MM.1S (cell line): ENCODE results near the gene EXOC2.

Source experiments
- DNase-seq: peaks from one replicate; pipeline ENCODE4 v3.0.0-alpha.2; 2015
- H2AFZ ChIP-seq: fragments of 300-600 bp; sonication (generic); 2 replicates; pipeline ENCODE4 v1.6.0; 2016; ENCODE audit warnings: antibody characterized with exemption, low read length
- H3F3A ChIP-seq: fragments of 300-600 bp; sonication (generic); 2 replicates; pipeline ENCODE4 v1.6.1; 2016; ENCODE audit warnings: mild to moderate bottlenecking, antibody characterized with exemption, low read length, moderate library complexity, mixed read lengths; ENCODE audit not compliant: insufficient read depth
- H3K27ac ChIP-seq: fragments of 300-600 bp; sonication (generic); 2 replicates; pipeline ENCODE4 v1.5.1; 2016; ENCODE audit warnings: mild to moderate bottlenecking, low read length
- H3K27me3 ChIP-seq: fragments of 300-600 bp; sonication (generic); replicated peaks from 2 replicates; pipeline ENCODE4 v1.6.0; 2016; ENCODE audit warnings: low read length; ENCODE audit not compliant: insufficient read depth
- H3K36me3 ChIP-seq: fragments of 300-600 bp; sonication (generic); replicated peaks from 2 replicates; pipeline ENCODE4 v1.6.1; 2016; ENCODE audit warnings: mild to moderate bottlenecking, low read length, mixed read lengths; ENCODE audit not compliant: insufficient read depth
- H3K4me1 ChIP-seq: fragments of 300-600 bp; sonication (generic); 2 replicates; pipeline ENCODE4 v1.6.1; 2016; ENCODE audit warnings: low read length, mixed read lengths
- H3K4me2 ChIP-seq: fragments of 300-600 bp; sonication (generic); 2 replicates; pipeline ENCODE4 v1.6.0; 2016; ENCODE audit warnings: low read depth, low read length
- H3K4me3 ChIP-seq: fragments of 300-600 bp; sonication (generic); 2 replicates; pipeline ENCODE4 v1.5.1; 2016; ENCODE audit warnings: low read length, mixed read lengths
- H3K79me2 ChIP-seq: fragments of 300-600 bp; sonication (generic); 2 replicates; pipeline ENCODE4 v1.6.1; 2016; ENCODE audit warnings: mixed run types, low read length, mixed read lengths
- H3K9ac ChIP-seq: fragments of 300-600 bp; sonication (generic); 2 replicates; pipeline ENCODE4 v1.6.1; 2016; ENCODE audit warnings: low read length, mixed read lengths
- H3K9me2 ChIP-seq: fragments of 300-600 bp; sonication (generic); replicated peaks from 2 replicates; pipeline ENCODE4 v1.6.1; 2016; ENCODE audit warnings: mild to moderate bottlenecking, low read length, mixed read lengths; ENCODE audit not compliant: insufficient read depth
- H3K9me3 ChIP-seq: fragments of 300-600 bp; sonication (generic); replicated peaks from 2 replicates; pipeline ENCODE4 v1.6.1; 2016; ENCODE audit warnings: mild to moderate bottlenecking, low read length, mixed read lengths; ENCODE audit not compliant: insufficient read depth
- H4K20me1 ChIP-seq: fragments of 300-600 bp; sonication (generic); 2 replicates; pipeline ENCODE4 v1.6.1; 2016; ENCODE audit warnings: mild to moderate bottlenecking, low read length, moderate library complexity, mixed read lengths; ENCODE audit not compliant: insufficient read depth
- CTCF ChIP-seq: fragments of 300-600 bp; sonication (generic); IDR thresholded peaks from 2 replicates; pipeline ENCODE4 v1.5.1; 2016; ENCODE audit warnings: antibody characterized with exemption, low read length, mixed read lengths
- EZH2 ChIP-seq: fragments of 300-600 bp; sonication (generic); optimal IDR thresholded peaks from 2 replicates; pipeline ENCODE3; 2017; ENCODE audit warnings: low read depth, mild to moderate bottlenecking, antibody characterized with exemption, low read length, mixed read lengths
- EZH2phosphoT487 ChIP-seq: fragments of 300-600 bp; sonication (generic); IDR thresholded peaks from 2 replicates; pipeline ENCODE4 v1.6.1; 2018; ENCODE audit warnings: antibody characterized with exemption, low read length

The EXOC2 gene

DNA sequence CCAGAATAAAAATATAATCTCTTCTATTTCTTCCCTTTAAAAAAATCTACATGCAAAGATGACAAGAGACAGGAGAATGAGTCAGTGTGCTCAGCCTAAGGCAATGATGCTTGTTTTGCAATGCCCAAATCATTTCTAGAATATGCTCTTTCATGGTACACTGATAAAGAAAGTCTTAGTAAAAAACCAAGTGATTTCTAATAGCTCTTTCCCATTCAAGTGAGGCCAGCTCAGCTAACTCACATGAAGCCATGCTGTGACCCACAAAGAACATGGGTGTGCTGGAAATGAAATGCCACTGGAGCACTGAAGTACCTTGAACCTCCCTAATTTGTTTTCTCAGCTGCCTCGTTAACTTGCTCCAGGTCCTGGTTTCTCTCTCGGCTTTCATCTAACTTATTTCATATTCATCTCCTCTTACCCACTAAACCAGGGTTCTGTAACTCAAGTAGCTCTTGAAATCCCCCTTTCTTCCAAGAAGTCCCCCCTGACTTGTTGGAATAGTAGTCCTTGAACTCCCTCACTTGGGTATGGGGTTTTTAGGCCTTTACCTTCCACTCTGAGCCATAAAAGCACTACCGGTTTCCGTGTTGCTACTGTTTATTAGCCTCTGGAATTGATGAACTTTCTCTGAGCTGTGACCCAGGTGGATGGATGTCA is 208.7 kb downstream of the EXOC2 start:
- H3K9me3 ChIP-seq: no peaks in the 10 kb centered on the region

GRCh38 chr6:475314-475713 is 217.6 kb downstream of the EXOC2 start:
- Histone ChIP-seq H3K27ac (no peak overlapping the region), H3K27me3 (no peaks in the 10 kb centered on the region), H3K4me1 (0 out of 2 replicates have a peak, but pooled peaks cover 11% of the 10 kb centered on the region), H3K36me3 (no peaks in the 10 kb centered on the region), H2AFZ (no peak overlapping the region), H3F3A (no peaks in the 10 kb centered on the region), H3K79me2 (no peaks in the 10 kb centered on the region), H3K9me2 (no peaks in the 10 kb centered on the region), H3K9ac (no peak overlapping the region), H4K20me1 (no peaks in the 10 kb centered on the region), H3K4me3 (0 out of 2 replicates have a peak overlapping the region, but pooled peaks have one; percentile 18), H3K4me2 (peak overlapping the region; percentile 54; the same call in 1 of the 2 replicates), H3K9me3 (no peaks in the 10 kb centered on the region)
- no peak for TF ChIP-seq EZH2phosphoT487
- TF ChIP-seq CTCF: no peak
- no peak for TF ChIP-seq EZH2
- DNase-seq: no peak

More for the DNA sequence above, 208.7 kb downstream of the EXOC2 start:
- no peaks in the 10 kb centered on the region for H3K27me3 ChIP-seq
- H3K9me2 ChIP-seq: no peaks in the 10 kb centered on the region
- H3F3A ChIP-seq: no peaks in the 10 kb centered on the region
- no peak overlapping the region for H3K9ac ChIP-seq
- H4K20me1 ChIP-seq: no peaks in the 10 kb centered on the region
- no peaks in the 10 kb centered on the region for H3K4me1 ChIP-seq
- H3K36me3 ChIP-seq: no peaks in the 10 kb centered on the region
- no peaks in the 10 kb centered on the region for H3K79me2 ChIP-seq
- DNase-seq: no peak
- TF ChIP-seq EZH2: no peak
- TF ChIP-seq EZH2phosphoT487: no peak
- TF ChIP-seq CTCF: no peak
- no peak overlapping the region for H2AFZ ChIP-seq
- no peak overlapping the region for H3K4me3 ChIP-seq
- H3K27ac ChIP-seq: no peak overlapping the region
- no peak overlapping the region for H3K4me2 ChIP-seq

- H3K9me3 ChIP-seq: no peaks in the 10 kb centered on the region
- no peak for TF ChIP-seq CTCF
- no peaks in the 10 kb centered on the region for H3K36me3 ChIP-seq
- peak overlapping the region; percentile 18 for H3K4me3 ChIP-seq
- no peak overlapping the region for H3K9ac ChIP-seq
- no peaks in the 10 kb centered on the region for H3K9me2 ChIP-seq
- peak overlapping the region; percentile 54 for H3K4me2 ChIP-seq
- H4K20me1 ChIP-seq: no peaks in the 10 kb centered on the region
- 0 out of 2 replicates have a peak overlapping the region, but pooled peaks have one; percentile 10 for H2AFZ ChIP-seq
- no peaks in the 10 kb centered on the region for H3K27me3 ChIP-seq
- H3K4me1 ChIP-seq: 0 out of 2 replicates have a peak, but pooled peaks cover 11% of the 10 kb centered on the region
- H3K27ac ChIP-seq: no peak overlapping the region
- no peaks in the 10 kb centered on the region for H3F3A ChIP-seq
- DNase-seq: peak; percentile 75
- H3K79me2 ChIP-seq: no peaks in the 10 kb centered on the region
These were observed 218.3 kb downstream of the EXOC2 start for GRCh38 chr6:474453-475185.
